ENCODE results near the gene NAA25. TPM values are rescaled to one million over a fixed set of nuclear protein-coding genes. Genes with fewer than 3 reads are reported as not detected.

NAA25 gene
- polyA plus RNA-seq, 1 of the 3 experiments (the other 2 are of a cell fraction): 4.4 TPM

DNA sequence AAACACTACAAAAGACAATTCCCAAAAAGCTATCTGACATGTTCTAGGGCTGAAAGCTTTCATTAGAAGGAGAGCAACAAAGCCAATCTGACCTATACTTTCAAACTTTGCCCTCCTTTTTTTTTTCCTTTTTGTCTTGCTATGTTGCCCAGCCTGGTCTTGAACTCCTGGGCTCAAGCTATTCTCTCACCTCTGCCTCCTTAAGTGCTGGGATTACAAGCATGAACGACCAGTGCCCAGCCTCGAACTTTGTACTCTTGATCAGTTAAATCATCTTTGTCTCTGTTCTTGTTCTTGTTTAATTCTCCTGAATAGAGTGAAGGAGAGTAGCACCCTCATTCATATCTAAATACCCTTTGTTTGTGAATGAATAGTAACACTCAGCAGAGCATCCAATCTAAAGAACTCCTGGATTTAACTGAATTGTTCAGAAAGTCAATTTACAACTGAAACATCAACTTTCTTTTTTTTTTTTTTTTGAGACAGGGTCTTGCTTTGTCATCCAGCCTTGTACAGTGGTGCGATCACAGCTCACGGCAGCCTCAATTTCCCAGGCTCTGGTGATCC, 73.3 kb downstream of the NAA25 start:
- Histone ChIP-seq H3K27me3 (ENCODE audit: insufficient read depth) (no peaks in the 10 kb centered on the region), H3F3A (replicated peaks; ENCODE audit: insufficient read depth) (peaks cover 15% of the 10 kb centered on the region), H2AFZ (ENCODE audit: low read depth) (no peak overlapping the region), H3K4me3 (ENCODE audit: low read depth in 2 of 2, low read length in 1 of 2) (no peak overlapping the region), H3K4me1 (ENCODE audit: control insufficient read depth in 1 of 2, insufficient read depth in 2 of 2, low read depth in 1 of 2, low read length in 1 of 2) (no peaks in the 10 kb centered on the region), H3K9me2 (no peaks in the 10 kb centered on the region), H3K4me2 (no peak overlapping the region), H3K36me3 (replicated peaks in 1 of 2; ENCODE audit: control insufficient read depth in 1 of 2, insufficient read depth in 2 of 2, low read length in 1 of 2) (peaks cover 68 to 77% of the 10 kb centered on the region in 2 experiments), H3K9me3 (no peaks in the 10 kb centered on the region), H3K27ac (ENCODE audit: low read depth in 2 of 2, low read length in 1 of 2) (no peak overlapping the region), H4K20me1 (ENCODE audit: insufficient read depth) (no peaks in the 10 kb centered on the region), H3K9ac (no peak overlapping the region), H3K79me2 (ENCODE audit: insufficient read depth) (no peaks in the 10 kb centered on the region)
- POLR2A ChIA-PET: no interaction called here
- 95% methylated on average over 4 of the region's 4 CpGs for WGBS (ENCODE audit: low lambda C conversion rate)
- no peak for TF ChIP-seq TCF12 (IDR thresholded peaks at IDR 0.05)
- TF ChIP-seq, protein P1, sequence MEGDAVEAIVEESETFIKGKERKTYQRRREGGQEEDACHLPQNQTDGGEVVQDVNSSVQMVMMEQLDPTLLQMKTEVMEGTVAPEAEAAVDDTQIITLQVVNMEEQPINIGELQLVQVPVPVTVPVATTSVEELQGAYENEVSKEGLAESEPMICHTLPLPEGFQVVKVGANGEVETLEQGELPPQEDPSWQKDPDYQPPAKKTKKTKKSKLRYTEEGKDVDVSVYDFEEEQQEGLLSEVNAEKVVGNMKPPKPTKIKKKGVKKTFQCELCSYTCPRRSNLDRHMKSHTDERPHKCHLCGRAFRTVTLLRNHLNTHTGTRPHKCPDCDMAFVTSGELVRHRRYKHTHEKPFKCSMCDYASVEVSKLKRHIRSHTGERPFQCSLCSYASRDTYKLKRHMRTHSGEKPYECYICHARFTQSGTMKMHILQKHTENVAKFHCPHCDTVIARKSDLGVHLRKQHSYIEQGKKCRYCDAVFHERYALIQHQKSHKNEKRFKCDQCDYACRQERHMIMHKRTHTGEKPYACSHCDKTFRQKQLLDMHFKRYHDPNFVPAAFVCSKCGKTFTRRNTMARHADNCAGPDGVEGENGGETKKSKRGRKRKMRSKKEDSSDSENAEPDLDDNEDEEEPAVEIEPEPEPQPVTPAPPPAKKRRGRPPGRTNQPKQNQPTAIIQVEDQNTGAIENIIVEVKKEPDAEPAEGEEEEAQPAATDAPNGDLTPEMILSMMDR (IDR thresholded peaks at IDR 0.05): no peak
- no peak for TF ChIP-seq FOXM1 (IDR thresholded peaks at IDR 0.05; ENCODE audit: low read depth)
- no peak for TF ChIP-seq SMC3 (IDR thresholded peaks at IDR 0.05; ENCODE audit: low read depth, low read length)
- no peak for TF ChIP-seq RFX5 (IDR thresholded peaks at IDR 0.05; ENCODE audit: low read length)
- TF ChIP-seq TEAD4 (IDR thresholded peaks at IDR 0.05; ENCODE audit: borderline replicate concordance, insufficient read depth): no peak
- no peak for TF ChIP-seq MEF2A (IDR thresholded peaks at IDR 0.05; ENCODE audit: borderline replicate concordance, low read depth)
- no peak for TF ChIP-seq RCOR1 (IDR thresholded peaks at IDR 0.05; ENCODE audit: low read length)
- TF ChIP-seq GABPA (IDR thresholded peaks at IDR 0.05; ENCODE audit: low read depth): no peak
- TF ChIP-seq REST (IDR thresholded peaks at IDR 0.05; ENCODE audit: low read depth, low read length): no peak
- TF ChIP-seq POLR2AphosphoS5 (IDR thresholded peaks at IDR 0.05; ENCODE audit: low read depth, low read length): no peak
- no peak for TF ChIP-seq YY1 (IDR thresholded peaks at IDR 0.05; ENCODE audit: low read depth)
- TF ChIP-seq RAD21 (IDR thresholded peaks at IDR 0.05; ENCODE audit: low read length): no peak
- no peak for TF ChIP-seq EZH2phosphoT487 (IDR thresholded peaks at IDR 0.05; ENCODE audit: borderline replicate concordance, low read depth)
- TF ChIP-seq USF1 (IDR thresholded peaks at IDR 0.05; ENCODE audit: borderline replicate concordance, low read depth): no peak
- no peak for TF ChIP-seq NRF1 (IDR thresholded peaks at IDR 0.05; ENCODE audit: low read depth, low read length)
- no peak for TF ChIP-seq FOSL2 (IDR thresholded peaks at IDR 0.05; ENCODE audit: borderline replicate concordance, low read depth)
- TF ChIP-seq MXI1 (IDR thresholded peaks at IDR 0.05; ENCODE audit: low read depth, low read length): no peak
- TF ChIP-seq GATA2 (CRISPR knock-in tag; IDR thresholded peaks at IDR 0.05): no peak
- DNase-seq: no peak
- CTCF ChIA-PET: no interaction called here

Measured in SK-N-SH (cell line).